ENCODE results near the gene MRPS27.
A peak's percentile ranks its signal among the peaks of the same experiment; 100 is the strongest.

Gene MRPS27

DNA sequence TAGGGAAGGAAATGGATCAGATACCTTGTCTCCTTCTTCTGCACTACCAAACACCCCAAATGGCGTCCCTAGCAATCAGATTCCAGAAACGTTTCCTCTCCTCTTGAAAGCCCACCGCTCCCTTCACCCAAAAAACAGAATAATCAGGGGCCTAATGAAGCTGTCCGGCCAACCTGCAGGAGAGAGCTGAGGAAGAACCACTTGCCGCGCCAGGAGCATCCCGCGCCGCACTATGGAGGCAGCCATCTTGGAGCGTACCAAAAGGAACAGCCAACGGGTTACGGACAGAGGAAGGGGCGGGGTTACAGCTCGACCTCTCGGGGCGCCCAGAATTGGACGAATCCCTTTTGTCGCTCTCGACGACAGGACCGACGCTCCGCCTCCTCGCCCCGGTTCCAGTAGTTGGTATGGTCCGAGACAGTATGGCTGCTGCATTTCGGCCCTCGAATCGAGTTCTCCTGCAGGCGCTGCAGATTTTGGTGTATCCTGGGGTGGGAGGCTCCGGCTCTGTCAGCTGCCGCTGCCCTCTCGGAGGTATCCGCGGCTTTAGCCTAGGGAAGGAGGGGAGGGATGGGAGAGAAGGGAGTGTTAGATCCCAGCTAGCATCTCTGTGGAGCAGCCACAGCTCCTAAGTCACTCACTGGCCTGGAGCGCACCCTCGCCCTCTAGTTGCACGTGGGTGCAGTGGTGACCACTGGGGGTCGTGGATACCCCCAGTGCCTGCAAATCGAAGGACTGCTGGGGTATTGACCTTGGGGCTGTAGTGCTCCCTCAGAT is at the start of gene MRPS27, which contains the start of gene PTCD2:
Gene MRPS27, minus strand, starts transcription at position 265 of the 777 bp plus-strand sequence. Its CDS starts 19 bp downstream, at position 246.
Gene PTCD2, plus strand, starts transcription at position 398 of the 777 bp plus-strand sequence. Its CDS starts 10 bp downstream, at position 408.
- Histone ChIP-seq H3K4me3 (peak within 1 kb of the TSS; percentile 59 to 90 (median 73)), H3K27ac (peak within 1 kb of the TSS; percentile 33 to 88 (median 82))

- H3K27ac ChIP-seq = peak overlapping the region in 1 of 21 experiments; percentile 71
- H3K4me3 ChIP-seq = no peak overlapping the region
These were observed 49.7 kb upstream of the MRPS27 start for GRCh38 chr5:72369711-72370110.

DNA sequence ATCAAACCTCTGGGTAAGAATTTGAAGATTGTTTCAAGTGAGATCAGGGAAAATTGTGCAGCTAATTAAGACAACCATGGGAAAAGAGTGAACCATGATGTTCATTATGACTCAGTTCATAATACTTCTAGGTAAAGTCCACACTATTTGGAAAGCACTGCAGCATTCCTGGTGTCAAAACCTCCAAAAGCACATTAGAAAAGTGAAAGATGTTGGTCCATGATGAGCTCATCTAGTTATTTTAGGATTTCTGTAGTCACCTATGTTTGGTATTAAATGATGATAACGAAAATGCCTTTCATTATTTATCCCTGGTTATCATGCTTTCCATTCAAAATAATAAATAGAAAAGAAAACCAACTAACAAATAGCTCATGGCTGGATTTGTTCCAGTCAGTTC is 49.3 kb upstream of the MRPS27 start:
- Histone ChIP-seq H3K4me3 (no peak overlapping the region), H3K27ac (peak overlapping the region in 3 of 21 experiments; percentile 2 to 62 (median 45))

GRCh38 chr5:72368271-72368670 is 48.2 kb upstream of the MRPS27 start:
- peak overlapping the region in 5 of 21 experiments; percentile 2 to 62 (median 30) for H3K27ac ChIP-seq
- no peak overlapping the region for H3K4me3 ChIP-seq

DNA sequence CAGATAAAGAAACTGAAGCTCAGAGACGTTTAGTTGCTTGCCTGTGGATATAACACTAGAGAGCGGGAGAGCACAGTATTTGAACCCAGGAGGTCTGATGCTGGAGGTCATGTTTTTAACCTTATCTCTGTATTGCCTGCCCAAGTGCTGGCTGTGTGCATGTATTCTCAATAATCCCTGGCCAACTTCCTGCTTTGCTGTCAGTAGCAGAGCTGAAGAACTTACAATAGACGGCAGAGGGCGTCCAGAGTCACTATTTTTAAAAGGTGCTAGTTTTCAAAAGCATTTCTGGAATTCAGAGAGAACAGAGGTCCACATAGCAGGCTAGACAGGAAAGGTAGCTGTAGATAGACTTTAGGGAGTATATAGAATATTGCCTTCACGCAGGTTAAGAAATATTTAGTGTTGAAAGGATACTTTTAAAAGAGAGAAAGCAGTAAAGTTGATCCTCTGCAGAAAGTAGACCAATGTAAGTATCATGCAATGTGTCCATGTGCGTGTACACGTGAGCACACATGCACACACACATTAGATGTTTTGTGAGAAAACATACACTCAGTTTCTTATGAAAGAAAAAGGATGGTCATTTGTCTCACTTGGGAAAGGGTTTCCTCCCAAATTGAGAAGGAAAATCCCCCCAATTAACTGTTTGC is 46.4 kb upstream of the MRPS27 start:
- Histone ChIP-seq H3K27ac (peak overlapping the region in 3 of 21 experiments; percentile 6 to 64 (median 23)), H3K4me3 (no peak overlapping the region)

DNA sequence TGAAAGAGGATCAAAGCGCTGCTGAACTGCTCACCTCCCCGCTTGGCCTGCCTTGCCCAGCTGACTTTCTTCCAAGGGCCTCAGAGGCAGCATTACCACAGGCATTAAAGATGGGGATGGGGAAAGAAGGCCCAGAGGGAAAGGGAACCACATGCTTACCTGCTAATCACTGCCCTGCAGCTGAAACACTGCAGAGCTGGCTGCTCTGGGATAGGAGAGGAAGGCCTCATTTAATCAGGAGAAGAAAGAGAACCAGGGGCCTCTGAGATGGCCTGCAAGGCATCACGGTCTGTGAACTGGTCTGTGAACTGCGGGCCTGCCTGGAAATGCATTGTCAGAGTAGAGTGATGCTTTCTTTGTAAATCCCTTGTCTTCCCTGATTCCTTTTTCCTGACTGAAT is 44.9 kb upstream of the MRPS27 start:
- peak overlapping the region in 4 of 21 experiments; percentile 6 to 26 (median 16) for H3K27ac ChIP-seq
- H3K4me3 ChIP-seq = no peak overlapping the region

GRCh38 chr5:72364171-72364570 is 44.1 kb upstream of the MRPS27 start:
- no peak overlapping the region for H3K4me3 ChIP-seq
- H3K27ac ChIP-seq = peak overlapping the region in 2 of 21 experiments; percentile 26 to 70

DNA sequence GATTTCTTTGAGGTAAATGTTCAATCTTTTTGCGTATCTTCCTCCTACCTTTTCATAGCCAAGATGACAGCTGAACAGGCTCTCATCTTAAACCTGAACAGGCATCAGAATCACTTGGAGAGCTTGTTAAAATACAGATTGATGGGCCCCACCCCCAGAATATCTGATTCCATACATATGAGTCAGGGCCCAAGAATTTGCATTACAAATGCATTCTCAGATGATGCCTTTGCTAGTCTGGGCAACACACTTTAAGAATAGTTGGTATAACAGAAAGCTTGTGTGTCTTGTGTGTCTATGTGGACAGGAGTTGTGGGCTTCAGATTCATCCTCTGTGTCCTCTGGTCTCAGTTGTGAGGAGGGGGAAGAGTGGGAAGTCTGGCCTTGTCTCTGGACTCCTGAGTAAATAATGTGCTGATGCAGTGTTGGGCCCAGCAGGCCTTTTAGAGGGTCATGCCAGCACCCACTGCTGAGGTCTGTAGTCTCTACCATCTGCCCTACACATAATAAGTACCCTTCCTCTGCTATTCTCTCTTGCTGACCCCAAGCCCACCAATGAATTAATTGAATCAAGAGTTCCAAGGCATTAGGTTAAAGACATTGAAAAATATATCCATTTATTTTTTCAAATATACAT is 43.2 kb upstream of the MRPS27 start:
- peak overlapping the region in 5 of 21 experiments; percentile 1 to 70 (median 28) for H3K27ac ChIP-seq

GRCh38 chr5:72359886-72360285 is 39.8 kb upstream of the MRPS27 start:
- Histone ChIP-seq H3K27ac (no peak overlapping the region), H3K4me3 (no peak overlapping the region)

More for the DNA sequence above, 43.2 kb upstream of the MRPS27 start:
- no peak overlapping the region for H3K4me3 ChIP-seq

DNA sequence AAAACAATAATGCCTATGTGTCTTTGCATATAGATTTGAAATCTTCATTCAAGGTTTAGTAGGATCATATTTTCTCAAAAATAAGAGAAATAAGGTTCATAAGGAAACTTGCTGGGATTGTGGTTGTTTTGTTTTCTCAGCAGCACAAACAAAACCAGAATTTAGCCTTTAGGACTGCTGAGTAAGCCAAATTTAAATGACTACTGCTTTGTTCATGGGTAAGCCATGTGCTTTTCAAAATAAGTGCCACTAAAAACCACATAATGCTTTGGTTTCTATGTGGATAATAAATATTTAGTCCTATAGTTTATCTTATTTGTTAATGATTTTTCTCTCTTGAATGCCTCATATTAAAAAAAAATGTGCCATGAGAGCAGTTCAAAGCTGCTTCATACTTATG is 38.9 kb upstream of the MRPS27 start:
- Histone ChIP-seq H3K27ac (no peak overlapping the region), H3K4me3 (no peak overlapping the region)

- no peak overlapping the region for H3K27ac ChIP-seq
These were observed 36.3 kb upstream of the MRPS27 start for GRCh38 chr5:72356361-72356760.

GRCh38 chr5:72355706-72356299 is 35.8 kb upstream of the MRPS27 start:
- H3K27ac ChIP-seq = no peak overlapping the region

More at GRCh38 chr5:72356361-72356760, 36.3 kb upstream of the MRPS27 start:
- H3K4me3 ChIP-seq = no peak overlapping the region

DNA sequence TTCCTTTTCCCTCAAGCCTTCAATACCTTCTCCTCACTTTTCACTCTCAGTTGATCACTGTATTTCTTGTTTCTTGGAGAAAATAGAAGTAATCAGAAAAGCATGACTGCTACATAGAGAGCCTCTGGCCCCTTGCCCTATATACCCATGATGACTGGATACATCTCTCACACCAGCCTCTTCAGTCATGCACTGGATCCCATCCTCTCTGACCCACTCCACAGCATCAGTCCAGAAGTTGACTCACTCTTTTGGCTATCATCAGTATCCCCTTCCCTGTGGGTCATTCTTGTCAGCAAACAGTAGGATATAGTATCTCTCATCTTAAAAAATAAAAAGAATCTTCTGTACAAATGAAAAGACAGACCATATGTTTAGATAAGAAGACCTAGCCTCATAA is 33.0 kb upstream of the MRPS27 start:
- Histone ChIP-seq H3K27ac (no peak overlapping the region), H3K4me3 (no peak overlapping the region)

More at GRCh38 chr5:72355706-72356299, 35.8 kb upstream of the MRPS27 start:
- no peak overlapping the region for H3K4me3 ChIP-seq

DNA sequence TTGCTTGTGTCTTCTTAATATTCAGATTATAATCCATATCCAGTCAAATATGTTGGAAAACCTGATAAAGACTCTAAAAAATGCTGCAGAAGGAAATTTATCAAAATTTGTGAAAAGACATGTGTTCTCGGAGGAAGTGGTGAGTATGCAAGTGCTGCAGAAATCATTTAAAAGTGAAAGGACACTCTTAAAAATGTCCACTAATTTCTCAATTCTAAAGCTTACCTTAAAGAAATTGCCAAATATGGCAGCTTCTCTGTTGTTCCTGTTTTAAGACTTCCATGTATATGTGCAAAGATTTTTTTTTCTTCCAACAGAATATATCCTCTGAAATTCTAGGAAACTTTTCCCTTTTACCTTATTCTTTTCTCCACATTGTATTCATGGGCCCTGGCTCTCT is 32.6 kb upstream of the MRPS27 start:
- Histone ChIP-seq H3K27ac (no peak overlapping the region), H3K4me3 (no peak overlapping the region)

DNA sequence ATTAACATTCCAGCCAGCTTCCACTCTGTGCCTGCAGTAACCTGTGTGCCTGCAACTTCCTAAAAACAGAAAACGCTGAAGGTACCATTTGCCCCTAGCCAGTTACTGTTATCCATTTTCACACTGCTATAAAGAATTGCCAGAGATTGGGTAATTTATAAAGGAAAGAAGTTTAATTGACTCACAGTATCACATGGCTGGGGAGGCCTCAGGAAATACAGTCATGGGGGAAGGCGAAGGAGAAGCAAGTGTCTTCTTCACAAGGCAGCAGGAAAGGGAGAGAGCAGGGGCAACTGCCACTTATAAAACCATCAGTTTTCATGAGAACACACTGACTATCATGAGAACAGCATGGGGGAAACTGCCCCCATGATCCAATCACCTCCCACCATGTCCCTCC is 31.3 kb upstream of the MRPS27 start:
- Histone ChIP-seq H3K4me3 (no peak overlapping the region), H3K27ac (no peak overlapping the region)

DNA sequence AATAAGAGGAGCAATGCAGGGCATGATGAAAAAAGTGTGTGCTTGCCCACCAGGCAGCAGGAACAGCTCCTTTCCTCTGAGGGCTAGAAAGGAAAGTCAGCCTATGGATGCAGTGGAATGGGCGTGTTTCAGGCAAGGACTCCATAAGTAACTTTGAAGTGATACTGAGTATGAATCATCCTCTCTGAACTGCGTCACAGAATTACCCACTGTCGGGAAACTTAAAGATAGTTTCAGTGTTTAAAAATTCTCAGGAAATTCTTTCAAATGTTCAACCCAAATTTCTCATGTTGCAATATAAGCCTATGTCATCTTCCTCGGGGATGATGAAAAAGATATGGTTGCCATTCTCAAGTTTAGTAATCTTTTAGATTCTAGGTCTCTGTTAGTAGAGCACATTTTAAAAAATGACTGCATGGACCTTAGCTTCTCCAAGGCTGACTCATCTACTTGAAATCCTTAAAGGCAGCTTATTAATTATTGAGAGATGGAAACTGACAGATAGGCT is 27.8 kb upstream of the MRPS27 start:
- Histone ChIP-seq H3K27ac (peak overlapping the region in 6 of 21 experiments; percentile 3 to 59 (median 23)), H3K4me3 (no peak overlapping the region)

DNA sequence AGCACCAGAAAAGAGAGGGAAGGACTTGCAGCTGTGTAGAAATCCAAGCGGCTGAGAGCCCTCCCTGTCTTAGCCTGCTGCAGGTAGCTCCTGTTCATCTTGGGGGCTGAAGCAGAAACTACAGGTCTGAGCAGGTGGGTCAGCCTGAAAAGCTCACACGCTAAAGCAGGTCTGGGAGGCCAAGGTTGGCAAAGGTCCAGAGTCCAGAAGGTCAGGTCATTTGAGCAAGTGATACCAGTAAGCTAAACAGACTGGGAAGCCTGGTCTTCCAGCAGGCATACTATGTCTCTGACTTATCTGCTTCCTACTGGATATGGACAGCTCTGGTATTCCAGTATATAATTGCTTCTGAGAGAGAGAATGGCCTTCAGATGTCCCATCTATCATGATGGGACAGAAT is 26.4 kb upstream of the MRPS27 start:
- Histone ChIP-seq H3K27ac (no peak overlapping the region), H3K4me3 (no peak overlapping the region)

- peak overlapping the region in 1 of 21 experiments; percentile 1 for H3K27ac ChIP-seq
These were observed 18.7 kb upstream of the MRPS27 start for GRCh38 chr5:72338689-72339209.

GRCh38 chr5:72337159-72337558 is 17.1 kb upstream of the MRPS27 start:
- Histone ChIP-seq H3K4me3 (no peak overlapping the region), H3K27ac (no peak overlapping the region)

More at GRCh38 chr5:72338689-72339209, 18.7 kb upstream of the MRPS27 start:
- no peak overlapping the region for H3K4me3 ChIP-seq

Data from skin epidermis (tissue), 12 donors.